Pons (tissue), 1 donor: ENCODE measurements around the gene SPTBN4.

ENCODE experiments used
- DNase-seq: peaks from one replicate; pipeline ENCODE4 v3.0.0-alpha.2; 2016; ENCODE audit warnings: low spot score

Gene SPTBN4

DNA sequence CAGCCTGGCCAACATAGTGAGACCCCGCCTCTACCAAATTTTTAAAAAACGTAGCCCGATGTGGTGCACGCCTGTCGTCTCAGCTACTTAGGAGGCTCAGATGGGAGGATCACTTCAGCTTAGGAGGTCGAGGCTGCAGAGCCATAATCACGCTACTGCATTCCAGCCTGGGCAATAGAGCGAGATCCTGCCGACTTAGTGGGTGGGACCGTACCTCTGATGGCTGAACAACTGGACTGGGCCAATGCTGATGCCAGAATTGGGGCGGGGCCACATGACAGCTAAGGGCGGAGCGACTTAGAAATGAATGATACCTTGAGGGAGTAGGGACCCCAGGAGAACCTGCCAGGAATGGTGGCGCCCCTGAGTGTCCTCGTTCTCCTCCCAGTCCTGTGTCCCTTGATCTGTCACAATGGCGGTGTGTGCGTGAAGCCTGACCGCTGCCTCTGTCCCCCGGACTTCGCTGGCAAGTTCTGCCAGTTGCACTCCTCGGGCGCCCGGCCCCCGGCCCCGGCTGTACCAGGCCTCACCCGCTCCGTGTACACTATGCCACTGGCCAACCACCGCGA is 137.9 kb downstream of the SPTBN4 start:
- DNase-seq: no peak

DNA sequence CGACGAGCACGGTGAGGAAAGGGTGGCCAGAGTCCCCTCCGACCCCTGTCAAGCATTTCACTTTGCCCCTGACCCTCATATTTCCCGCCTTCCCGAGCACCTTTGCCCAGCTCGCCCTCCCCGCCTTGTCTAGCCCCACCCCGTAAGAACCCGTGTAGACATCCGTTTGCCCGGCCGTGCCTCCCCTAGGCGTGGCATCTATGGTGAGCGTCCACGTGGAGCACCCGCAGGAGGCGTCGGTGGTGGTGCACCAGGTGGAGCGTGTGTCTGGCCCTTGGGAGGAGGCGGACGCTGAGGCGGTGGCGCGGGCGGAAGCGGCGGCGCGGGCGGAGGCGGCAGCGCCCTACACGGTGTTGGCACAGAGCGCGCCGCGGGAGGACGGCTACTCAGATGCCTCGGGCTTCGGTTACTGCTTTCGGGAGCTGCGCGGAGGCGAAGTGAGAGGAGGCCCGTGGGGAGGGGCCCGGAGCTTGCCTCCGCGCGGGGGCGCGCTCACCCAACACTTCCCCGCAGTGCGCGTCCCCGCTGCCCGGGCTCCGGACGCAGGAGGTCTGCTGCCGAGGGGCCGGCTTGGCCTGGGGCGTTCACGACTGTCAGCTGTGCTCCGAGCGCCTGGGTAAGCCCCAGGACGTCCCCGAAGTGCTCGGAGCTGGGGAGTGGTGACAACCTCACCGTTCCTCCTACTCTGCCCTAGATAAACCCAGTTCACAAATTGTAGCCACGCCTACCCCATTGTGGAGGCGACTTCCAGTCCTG is 138.6 kb downstream of the SPTBN4 start:
- DNase-seq: no peak

DNA sequence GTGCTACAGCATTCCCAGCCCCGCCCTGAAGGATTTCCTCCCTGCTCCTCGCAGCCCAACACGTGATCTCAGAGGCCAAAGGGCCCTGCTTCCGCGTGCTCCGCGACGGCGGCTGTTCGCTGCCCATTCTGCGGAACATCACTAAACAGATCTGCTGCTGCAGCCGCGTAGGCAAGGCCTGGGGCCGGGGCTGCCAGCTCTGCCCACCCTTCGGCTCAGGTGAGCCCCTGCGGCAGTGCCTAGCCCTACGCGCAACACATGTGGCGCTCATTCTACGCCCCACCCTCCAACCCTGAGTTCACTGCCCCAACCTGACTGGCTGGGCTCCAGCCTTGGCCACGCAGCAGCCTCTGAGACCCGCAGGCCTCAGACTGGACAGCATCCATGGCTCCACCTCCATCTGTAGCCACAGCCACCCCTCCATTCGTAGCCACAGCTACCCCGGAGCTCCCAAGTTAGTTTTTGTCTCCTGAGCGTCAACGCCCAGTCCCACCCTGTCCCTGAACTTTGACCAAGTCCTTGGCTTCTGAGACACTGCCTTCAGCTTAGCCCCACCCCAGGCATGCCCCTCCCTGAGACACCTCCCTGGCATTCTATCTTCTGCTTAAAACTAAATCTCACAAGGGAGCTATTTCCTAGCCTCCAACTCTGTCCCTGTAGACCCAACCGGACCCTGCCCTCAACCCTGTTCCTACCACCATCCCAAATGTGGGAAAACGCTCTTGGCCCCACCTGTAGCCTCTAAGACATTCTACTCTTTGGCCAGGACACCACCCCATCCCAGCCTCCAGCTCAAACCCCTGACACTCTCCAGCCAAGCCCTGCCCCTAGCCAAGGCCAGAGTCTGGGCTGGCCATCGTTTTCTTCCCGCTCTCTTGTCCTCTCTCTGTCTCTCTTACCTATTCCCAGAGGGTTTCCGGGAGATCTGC is 140.8 kb downstream of the SPTBN4 start:
- DNase-seq: no peak

DNA sequence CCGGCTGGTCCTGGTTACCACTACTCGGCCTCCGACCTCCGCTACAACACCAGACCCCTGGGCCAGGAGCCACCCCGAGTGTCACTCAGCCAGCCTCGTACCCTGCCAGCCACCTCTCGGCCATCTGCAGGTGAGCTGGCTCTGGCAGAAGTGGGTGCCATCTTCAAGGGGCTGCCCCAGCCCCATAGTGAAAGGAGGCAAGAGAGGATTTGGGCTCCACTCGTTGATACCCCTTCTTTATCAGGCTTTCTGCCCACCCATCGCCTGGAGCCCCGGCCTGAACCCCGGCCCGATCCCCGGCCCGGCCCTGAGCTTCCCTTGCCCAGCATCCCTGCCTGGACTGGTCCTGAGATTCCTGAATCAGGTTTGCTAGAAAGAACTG is 141.4 kb downstream of the SPTBN4 start:
- DNase-seq: no peak

DNA sequence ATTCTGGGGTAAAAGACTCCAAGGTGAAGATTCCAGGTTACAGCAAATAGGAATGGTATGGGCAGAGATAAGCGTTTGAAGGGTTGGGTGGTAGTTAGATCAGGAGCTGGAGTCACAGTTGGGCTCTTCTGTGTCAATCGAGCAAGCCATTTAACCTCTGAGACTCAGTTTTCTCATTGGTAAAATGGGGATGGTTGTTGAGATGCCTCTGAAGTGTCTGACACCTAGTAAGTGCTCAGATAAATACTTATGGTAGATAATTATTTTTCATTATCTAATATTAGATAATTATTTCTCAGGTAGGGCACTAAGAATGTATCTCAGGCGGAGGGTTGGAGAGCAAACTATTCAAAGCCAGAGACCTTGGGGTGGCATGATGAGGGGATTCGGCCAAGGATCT is 142.2 kb downstream of the SPTBN4 start:
- DNase-seq: no peak

DNA sequence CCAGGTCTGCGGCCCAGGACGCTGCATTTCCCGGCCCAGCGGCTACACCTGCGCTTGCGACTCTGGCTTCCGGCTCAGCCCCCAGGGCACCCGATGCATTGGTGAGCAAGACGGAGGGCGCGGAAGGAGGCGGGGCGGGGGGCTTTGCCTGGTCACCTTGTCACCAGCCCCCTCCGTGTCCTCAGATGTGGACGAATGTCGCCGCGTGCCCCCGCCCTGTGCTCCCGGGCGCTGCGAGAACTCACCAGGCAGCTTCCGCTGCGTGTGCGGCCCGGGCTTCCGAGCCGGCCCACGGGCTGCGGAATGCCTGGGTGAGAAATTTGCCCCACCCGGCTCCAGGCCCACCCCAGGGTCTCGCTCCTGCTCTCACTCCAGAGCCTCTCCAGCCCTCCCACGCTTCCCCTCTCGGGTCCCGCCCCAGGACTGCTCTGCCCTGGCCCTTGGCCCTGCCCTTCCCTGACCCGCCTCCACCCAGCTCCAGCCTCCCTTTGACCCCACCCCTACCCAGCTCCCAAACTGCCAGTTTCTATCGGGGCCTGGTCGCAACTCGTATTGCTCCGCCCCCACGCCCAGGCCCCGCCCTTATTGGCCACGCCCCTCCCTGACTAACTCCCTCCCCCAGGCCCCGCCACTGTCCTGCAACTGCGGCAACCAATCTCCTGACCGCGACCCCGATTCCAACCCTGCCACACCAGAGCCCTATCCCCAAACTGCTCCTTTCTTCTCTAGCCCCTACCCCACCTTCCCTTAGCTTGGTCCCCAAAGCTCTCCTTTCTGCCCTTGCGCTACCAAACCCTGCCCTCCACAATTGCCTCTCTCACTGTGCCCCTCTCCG is 143.0 kb downstream of the SPTBN4 start:
- DNase-seq: peak; percentile 71

DNA sequence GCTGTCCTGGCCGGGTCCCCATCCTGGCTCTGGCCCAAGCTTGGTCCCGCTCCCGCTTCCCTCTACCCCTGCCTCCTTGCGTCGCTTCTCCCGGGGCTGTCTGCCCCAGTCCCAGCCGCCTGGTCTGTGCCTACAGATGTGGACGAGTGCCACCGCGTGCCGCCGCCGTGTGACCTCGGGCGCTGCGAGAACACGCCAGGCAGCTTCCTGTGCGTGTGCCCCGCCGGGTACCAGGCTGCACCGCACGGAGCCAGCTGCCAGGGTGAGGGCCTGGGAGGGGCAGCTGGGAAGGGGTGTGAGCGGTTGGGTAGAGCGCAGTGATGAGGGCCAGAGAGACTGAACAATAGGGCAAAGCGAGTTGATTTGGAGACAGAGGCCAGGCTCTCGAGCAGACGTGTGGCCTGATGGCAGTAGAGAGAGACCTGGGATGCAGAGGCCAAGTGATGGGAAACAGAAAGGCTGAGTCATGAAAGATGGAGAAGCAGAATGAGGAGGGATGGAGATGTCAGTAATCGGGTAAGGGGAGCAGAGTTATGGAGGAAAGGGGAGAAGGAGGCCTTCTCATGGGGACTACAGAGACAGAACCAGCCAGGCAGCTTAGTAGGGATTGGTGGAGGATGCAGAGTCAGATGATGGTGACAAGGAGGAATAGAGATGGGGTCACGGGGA is 143.7 kb downstream of the SPTBN4 start:
- peak; percentile 59 for DNase-seq

DNA sequence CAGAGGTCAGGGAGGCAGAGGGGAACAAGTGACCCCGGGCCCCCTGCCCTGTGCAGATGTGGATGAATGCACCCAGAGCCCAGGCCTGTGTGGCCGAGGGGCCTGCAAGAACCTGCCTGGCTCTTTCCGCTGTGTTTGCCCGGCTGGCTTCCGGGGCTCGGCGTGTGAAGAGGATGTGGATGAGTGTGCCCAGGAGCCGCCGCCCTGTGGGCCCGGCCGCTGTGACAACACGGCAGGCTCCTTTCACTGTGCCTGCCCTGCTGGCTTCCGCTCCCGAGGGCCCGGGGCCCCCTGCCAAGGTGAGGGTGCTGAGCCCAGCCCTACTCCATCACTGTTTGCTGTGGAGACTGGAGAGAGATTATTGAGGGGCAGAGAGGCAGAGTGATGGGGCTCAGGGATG is 144.3 kb downstream of the SPTBN4 start:
- DNase-seq: no peak

DNA sequence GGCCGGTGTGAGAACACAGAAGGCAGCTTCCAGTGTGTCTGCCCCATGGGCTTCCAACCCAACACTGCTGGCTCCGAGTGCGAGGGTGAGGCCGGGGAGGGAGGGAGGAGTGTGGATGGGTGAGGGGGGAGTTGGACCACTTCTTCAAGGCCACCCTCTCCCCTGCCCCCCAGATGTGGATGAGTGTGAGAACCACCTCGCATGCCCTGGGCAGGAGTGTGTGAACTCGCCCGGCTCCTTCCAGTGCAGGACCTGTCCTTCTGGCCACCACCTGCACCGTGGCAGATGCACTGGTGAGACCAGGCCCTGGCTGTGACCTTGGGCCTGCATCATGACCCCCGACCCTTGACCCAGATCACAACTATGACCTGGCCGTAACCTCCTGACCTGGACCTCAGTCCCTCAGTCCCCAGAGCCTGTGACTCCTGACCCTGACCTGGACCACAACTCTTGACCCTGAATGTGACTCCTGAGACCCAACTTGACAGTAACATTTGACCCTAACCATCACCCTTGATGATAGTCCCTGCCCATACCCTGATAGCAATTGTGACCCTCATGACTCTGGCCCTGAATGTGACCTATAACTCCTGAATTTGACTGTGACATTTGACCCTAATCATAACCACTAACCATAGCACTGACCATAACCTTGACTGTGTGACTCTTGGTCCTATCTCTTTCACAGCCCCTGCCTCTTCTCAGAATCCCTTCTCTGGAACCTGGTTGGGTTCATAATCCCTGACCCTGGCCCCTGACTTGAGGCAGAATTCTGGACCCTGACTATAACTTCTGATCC is 145.3 kb downstream of the SPTBN4 start:
- no peak for DNase-seq

DNA sequence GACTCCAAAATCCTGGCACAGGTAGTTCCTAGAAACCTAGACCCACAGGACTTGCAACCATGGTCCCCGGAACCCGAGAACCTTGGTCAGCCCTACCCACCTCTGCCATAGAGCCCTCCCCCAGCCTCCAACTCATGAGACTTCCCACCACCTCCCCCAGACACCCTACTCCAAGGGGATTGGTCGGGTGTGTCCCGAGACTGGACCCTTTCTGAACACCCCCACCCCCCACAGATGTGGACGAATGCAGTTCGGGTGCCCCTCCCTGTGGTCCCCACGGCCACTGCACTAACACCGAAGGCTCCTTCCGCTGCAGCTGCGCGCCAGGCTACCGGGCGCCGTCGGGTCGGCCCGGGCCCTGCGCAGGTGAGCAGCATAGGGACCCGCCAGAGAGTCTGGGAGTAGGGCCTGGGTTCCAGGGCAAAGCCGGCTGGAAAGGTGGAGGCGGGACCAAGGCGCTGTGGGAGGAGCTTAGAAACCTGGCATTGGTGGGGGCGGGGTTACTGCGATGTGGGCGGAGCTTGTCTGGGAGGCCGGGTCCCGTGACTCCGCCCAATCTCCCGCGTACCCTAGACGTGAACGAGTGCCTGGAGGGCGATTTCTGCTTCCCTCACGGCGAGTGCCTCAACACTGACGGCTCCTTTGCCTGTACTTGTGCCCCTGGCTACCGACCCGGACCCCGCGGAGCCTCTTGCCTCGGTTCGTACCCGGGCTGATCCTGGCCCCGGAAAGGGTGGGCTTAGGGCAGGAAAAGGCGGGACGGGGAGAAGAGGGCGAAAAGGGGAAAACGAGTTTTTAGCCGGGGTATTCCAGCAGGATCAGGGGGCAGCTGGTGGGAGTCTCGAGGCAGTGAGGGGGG is 146.3 kb downstream of the SPTBN4 start:
- DNase-seq: no peak

DNA sequence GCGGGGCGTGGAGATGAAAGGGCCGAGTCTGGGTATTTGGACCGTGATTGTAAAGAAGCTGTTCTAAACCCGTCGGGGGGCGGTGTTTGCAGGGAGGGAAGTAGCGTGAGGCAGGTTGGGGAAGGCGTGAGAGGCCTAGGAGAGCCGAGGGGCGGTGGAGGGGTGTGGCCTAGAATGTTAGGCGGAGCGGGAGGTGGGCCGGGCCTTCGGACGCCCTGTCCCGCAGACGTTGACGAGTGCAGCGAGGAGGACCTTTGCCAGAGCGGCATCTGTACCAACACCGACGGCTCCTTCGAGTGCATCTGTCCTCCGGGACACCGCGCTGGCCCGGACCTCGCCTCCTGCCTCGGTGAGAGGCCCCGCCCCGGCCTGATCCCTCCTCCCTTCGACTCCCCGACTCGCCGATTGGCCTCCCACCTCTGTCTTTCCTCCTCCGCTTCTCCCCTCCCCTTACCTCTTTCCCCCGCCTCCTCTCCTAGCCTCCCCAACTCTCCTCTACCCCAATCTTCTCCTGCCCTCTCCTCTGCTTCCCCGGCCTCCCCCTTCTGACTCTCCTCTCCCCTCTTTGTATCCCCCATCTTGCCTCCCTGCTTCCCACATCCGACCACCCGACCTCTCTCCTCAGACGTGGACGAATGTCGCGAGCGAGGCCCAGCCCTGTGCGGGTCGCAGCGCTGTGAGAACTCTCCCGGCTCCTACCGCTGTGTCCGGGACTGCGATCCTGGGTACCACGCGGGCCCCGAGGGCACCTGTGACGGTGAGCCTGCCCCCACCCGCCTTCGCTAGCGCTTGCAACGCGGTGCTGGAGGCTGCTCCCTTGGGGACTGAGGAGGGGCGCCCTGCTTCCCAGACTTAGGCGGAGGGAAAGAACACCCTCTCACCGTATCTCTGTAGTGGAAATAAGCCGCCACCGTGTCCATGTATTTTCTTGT is 147.2 kb downstream of the SPTBN4 start:
- DNase-seq: no peak

DNA sequence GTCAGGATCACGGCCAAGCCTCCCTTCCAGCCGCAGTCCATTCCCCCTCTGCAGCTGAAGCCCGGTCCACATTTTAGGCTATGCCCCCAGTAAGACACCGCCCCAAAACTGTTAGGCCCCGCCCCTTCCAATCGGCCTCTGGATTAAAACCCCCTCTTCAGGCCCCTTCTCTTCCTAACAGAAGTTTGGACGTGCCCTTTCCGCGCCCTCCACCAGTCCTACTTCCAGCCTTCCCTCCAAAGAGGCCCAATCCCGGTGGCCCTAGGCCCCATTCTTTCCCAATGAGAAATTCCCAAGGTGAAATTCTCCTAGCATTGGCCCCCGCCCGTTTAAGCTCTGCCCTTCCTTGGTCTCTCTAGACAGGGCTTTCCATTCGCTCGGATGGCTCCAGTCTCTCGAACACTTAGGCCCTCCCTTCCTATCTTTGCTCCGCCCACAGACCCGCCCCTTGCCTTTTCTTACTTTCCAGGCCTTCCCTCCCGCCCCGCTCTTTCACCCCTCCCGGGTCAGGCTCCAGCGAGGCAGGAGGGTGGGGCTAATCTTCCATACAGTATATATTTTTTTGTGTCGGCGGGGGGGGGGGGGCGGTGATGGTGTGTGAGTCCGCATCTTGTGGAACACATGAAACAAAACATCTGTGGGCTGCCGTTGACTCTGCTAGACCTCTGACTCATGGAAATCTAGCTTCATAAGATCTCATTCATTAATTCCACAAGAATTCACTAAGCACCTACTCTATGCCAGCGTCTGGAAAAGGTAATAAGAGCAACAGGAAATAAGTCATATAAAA is 148.0 kb downstream of the SPTBN4 start:
- DNase-seq: no peak

DNA sequence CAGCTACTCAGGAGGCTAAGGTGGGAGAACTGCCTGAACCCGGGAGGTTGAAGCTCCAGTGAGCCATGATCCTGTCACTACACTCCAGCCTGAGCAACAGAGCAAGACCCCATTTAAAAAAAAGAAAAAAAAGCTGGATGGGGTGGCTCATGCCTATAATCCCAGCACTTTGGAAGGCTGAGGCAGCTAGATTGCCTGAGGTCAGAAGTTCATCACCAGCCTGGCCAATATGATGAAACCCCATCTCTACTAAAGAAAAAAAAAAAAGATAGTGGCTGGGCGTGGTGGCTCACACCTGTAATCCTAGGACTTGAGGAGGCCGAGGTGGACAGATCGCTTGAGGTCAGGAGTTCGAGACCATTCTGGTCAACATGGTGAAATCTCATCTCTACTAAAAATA is 149.4 kb downstream of the SPTBN4 start:
- DNase-seq: no peak

DNA sequence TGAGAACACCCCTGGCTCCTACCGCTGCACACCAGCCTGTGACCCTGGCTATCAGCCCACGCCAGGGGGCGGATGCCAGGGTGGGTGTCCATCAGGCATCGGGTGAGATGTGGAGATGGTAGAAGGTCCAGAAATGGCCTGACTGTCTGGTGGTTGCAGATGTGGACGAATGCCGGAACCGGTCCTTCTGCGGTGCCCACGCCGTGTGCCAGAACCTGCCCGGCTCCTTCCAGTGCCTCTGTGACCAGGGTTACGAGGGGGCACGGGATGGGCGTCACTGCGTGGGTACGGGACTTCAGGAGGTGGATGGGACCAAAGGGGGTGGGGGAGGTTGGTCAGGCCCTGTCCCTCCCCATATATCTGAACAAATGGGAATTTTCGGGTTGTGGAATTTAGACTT is 150.1 kb downstream of the SPTBN4 start:
- no peak for DNase-seq

DNA sequence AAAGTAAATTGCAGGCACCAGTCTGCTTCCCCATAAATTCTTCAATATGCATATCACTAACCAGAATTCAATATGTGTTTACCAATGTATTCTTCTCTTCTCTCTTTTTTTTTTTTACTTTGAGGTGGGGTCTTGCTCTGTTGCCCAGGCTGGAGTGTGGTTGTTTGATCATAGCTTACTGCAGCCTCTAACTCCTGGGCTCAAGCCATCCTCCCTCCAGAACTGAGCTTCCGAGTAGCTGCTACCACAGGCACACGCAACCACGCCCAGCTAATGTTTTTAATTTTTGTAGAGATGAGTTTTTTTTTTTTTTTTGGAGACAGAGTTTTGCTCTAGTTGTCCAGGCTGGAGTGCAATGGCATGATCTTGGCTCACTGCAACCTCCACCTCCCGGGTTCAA is 151.2 kb downstream of the SPTBN4 start:
- no peak for DNase-seq

DNA sequence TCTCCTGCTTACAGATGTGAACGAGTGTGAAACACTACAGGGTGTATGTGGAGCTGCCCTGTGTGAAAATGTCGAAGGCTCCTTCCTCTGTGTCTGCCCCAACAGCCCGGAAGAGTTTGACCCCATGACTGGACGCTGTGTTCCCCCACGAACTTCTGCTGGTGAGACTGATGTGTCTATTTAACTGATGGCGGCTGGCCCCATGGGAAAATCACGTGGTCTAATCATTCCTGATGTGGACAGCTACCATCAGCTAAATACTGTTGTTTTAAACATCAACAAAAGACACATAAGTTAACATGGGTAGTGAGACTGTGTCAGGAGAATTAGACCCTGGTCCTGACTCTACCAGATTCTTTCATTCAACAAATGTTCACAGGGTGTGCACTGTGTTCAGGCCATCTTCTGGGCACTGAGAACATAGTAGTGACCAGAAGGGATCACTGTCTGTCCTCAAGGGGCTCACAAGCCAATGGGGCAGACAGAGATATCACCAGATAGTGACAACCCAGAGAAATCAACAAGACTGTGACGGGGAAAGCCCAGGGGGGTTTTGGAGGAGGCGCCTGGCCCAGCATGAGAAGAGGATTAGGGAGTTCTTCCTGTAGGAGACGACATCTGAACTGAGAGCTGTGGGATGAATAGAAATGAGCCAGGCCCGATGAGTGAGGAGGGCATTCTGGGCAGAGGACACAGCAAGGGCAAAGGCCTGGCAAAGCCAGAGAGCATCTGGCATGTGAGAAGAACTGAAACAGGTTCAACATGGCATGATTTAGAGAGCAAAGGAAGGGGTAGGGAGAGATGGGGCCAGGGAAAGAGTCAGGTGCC is 152.7 kb downstream of the SPTBN4 start:
- DNase-seq: no peak

DNA sequence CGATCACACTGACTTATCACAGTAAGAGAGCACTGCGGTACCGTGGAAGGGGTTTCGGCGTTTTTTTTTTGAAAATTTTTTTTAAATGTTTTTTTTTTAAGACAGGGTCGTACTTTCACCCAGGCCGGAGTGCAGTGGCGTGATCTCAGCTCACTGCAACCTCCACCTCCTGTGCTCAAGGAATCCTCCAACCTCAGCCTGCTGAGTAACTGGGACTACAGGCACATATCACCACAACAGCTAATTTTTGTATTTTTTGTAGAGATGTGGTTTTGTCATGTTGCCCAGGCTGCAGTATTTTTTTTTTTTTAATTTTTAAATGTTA is 153.3 kb downstream of the SPTBN4 start:
- no peak for DNase-seq
